GM18511 (cell line): ENCODE data around the gene SLC35F1.

Source experiments
- ATAC-seq: cut with Tn5 transposase; IDR thresholded peaks from one replicate; pipeline ENCODE4 v1.9.1; 2021; ENCODE audit warnings: mild to moderate bottlenecking, moderate library complexity; ENCODE audit not compliant: unreplicated experiment

SLC35F1 gene

GRCh38 chr6:118186672-118187567, 279.9 kb downstream of the SLC35F1 start:
- peak; percentile 64 for ATAC-seq

GRCh38 chr6:118187568-118188164, 280.6 kb downstream of the SLC35F1 start:
- ATAC-seq, result peak; percentile 55

GRCh38 chr6:118188561-118188960, 281.5 kb downstream of the SLC35F1 start:
- ATAC-seq, result no peak

- ATAC-seq, result no peak
These were observed 290.5 kb downstream of the SLC35F1 start for GRCh38 chr6:118197539-118197938.

- ATAC-seq, result no peak
These were observed 291.7 kb downstream of the SLC35F1 start for GRCh38 chr6:118198746-118199145.

- ATAC-seq, result no peak
These were observed 293.1 kb downstream of the SLC35F1 start for GRCh38 chr6:118200160-118200559.

- ATAC-seq, result no peak
These were observed 295.5 kb downstream of the SLC35F1 start for GRCh38 chr6:118202517-118202916.

- ATAC-seq, result no peak
These were observed 296.5 kb downstream of the SLC35F1 start for GRCh38 chr6:118203545-118203944.

- ATAC-seq, result no peak
These were observed 299.2 kb downstream of the SLC35F1 start for GRCh38 chr6:118206221-118206620.

GRCh38 chr6:118207947-118208346, 300.9 kb downstream of the SLC35F1 start:
- no peak for ATAC-seq

GRCh38 chr6:118212451-118213173, 305.5 kb downstream of the SLC35F1 start:
- ATAC-seq, result no peak

GRCh38 chr6:118215269-118215668, 308.2 kb downstream of the SLC35F1 start:
- ATAC-seq, result no peak

- no peak for ATAC-seq
These were observed 309.7 kb downstream of the SLC35F1 start for GRCh38 chr6:118216751-118217150.

- no peak for ATAC-seq
These were observed 311.1 kb downstream of the SLC35F1 start for GRCh38 chr6:118218156-118218555.

GRCh38 chr6:118220429-118221128, 313.5 kb downstream of the SLC35F1 start:
- ATAC-seq, result no peak

GRCh38 chr6:118223316-118223715, 316.3 kb downstream of the SLC35F1 start:
- no peak for ATAC-seq

- no peak for ATAC-seq
These were observed 321.8 kb downstream of the SLC35F1 start for GRCh38 chr6:118228886-118229285.

- peak; percentile 92 for ATAC-seq
These were observed 333.9 kb downstream of the SLC35F1 start for GRCh38 chr6:118240878-118241528.

- ATAC-seq, result no peak
These were observed 339.3 kb downstream of the SLC35F1 start for GRCh38 chr6:118246406-118246805.

GRCh38 chr6:118248171-118248570, 341.1 kb downstream of the SLC35F1 start:
- no peak for ATAC-seq
